ENCODE data around the gene RMND5B.

GRCh38 chr5:178131446-178131996 lies 707 bp downstream of the RMND5B start:
- TF ChIP-seq SIN3A (IDR thresholded peaks at IDR 0.05; ENCODE audit: borderline replicate concordance, insufficient read depth, low read length) (no peak), FOXP2 (optimal IDR thresholded peaks at IDR 0.05; ENCODE audit: borderline replicate concordance, extremely low read depth, extremely low read length, insufficient read depth) (no peak), POLR2AphosphoS5 (IDR thresholded peaks at IDR 0.05; ENCODE audit: low read depth, low read length) (no peak)
